Mesodermal cell (in vitro differentiated cells): ENCODE data around the gene CDKN2A.
A peak's percentile ranks its signal among the peaks of the same experiment; 100 is the strongest.
"Not testable (repeated sequence)": the region's sequence is repeated elsewhere in the genome, so short reads cannot be mapped to it uniquely, and the experiment has no call there.

Source experiments
- H3K27ac ChIP-seq: 2 replicates; pipeline ENCODE4 v1.7.0; 2013; ENCODE audit warnings: mild to moderate bottlenecking, low read depth, low read length, moderate library complexity; ENCODE audit not compliant: severe bottlenecking
- H3K36me3 ChIP-seq: 2 replicates; pipeline ENCODE4 v1.7.1; 2013; ENCODE audit warnings: mild to moderate bottlenecking, low read length, moderate library complexity; ENCODE audit not compliant: control insufficient read depth, insufficient read depth
- H3K4me1 ChIP-seq: one replicate; pipeline ENCODE4 v1.7.1; 2013; ENCODE audit warnings: mild to moderate bottlenecking, low read length; ENCODE audit not compliant: insufficient read depth, control insufficient read depth, poor library complexity, severe bottlenecking
- H3K4me3 ChIP-seq: 2 replicates; pipeline ENCODE4 v1.7.0; 2013; ENCODE audit warnings: low read length, control low read depth, mild to moderate bottlenecking; ENCODE audit not compliant: insufficient read depth, poor library complexity, severe bottlenecking; ENCODE audit errors: extremely low read depth
- H3K9me3 ChIP-seq: 2 replicates; pipeline ENCODE4 v1.7.1; 2013; ENCODE audit warnings: mild to moderate bottlenecking, low read length, moderate library complexity; ENCODE audit not compliant: control insufficient read depth
- WGBS, 2 experiments: methylation state at CpG; one replicate each; pipeline ENCODE4 v1.1.5; 2013; ENCODE audit warnings: missing lambda C conversion rate in 2 of 2; ENCODE audit not compliant: insufficient coverage in 2 of 2; 5-methylcytosine and 5-hydroxymethylcytosine counted together

Gene CDKN2A

DNA sequence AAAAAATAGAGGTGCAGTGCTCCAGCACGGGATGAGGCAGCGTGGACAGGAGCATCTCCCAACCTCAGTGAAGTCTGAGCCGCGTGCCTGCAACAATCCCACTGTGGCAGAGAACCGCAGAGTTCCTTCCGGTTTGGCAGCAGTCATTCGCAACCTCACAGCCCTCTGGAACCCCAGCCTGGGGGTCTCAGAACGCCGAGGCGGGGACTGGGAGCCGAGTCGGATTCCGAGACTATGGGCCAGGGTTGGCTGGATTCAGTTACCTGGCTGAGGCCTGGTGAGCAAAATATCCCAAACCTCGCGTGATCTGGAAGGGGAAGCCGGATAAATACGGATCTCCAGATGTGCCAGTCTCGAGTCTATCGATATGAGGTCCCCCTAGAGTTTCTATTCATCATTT is 27.0 kb downstream of the CDKN2A start:
- Histone ChIP-seq H3K4me1 (peaks cover 18% of the 10 kb centered on the region), H3K27ac (no peak overlapping the region), H3K9me3 (no peaks in the 10 kb centered on the region), H3K36me3 (no peaks in the 10 kb centered on the region), H3K4me3 (no peak overlapping the region)
- WGBS, 2 experiments: 5 to 9% methylated on average over 15 to 18 of the region's 19 CpGs

DNA sequence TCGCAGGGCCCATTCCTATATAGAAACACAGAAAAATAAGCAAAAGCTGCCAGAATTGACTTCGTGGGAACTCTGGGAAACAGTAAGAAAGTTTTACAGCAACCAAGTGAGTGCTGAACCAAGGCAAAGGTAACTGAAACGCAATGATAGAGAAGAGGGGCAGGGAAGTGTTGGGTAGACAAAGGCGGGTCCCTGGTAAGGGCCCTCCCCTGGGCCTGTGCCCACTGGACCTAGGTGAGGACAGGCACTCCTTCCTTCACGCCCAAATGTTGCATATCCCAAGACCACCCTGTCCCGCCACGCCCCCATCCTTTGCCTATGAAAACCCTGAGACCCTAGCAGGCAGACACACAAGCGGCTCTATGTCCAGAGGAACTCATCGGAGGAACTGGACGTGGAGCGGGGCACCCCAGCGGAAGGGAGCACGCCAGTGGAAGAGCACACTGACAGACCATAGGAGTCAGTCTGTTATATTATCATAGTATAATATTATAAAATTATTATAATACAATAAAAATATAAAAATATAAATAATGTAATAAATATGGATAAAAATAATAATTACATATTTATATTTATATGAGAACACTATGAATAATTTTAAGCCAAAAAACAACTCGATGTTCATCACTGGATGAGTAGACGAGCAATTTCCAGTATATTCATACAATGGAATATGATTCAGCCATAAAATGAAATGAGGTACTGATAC is 27.9 kb downstream of the CDKN2A start:
- 10 to 12% methylated on average over 5 to 7 of the region's 15 CpGs for WGBS, 2 experiments
- Histone ChIP-seq H3K4me1 (peaks cover 17% of the 10 kb centered on the region), H3K4me3 (no peak overlapping the region), H3K36me3 (no peaks in the 10 kb centered on the region), H3K9me3 (no peaks in the 10 kb centered on the region), H3K27ac (no peak overlapping the region)

DNA sequence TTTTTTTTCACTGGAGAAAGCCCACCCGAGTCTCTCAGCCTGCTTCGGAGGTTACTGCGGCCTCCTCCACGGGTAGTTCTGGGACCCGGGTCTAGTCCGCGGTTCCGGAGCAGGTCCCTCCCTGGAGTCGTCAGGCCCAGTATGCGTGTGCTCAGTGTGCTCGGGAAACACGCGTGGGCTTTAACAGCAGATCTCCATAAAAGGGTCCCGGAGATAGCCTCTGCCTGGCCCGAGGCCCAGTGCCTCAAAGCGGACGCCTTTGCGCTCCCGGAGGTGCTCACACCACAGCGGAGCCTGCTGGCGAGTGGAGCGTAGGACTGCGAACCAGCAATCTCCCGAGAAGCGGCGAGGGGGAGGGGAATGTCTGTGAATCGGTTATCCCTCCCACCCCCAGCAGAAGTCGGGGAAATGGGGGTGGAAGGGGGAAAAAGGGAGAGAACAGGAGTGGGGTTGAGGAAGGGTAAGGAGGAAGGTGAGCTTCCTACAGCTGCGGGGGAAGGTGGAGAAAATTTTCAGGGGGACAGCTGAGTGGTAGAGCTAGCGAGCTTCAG is 28.7 kb downstream of the CDKN2A start:
- H3K27ac ChIP-seq: no peak overlapping the region
- H3K4me1 ChIP-seq: peaks cover 15% of the 10 kb centered on the region
- H3K36me3 ChIP-seq: no peaks in the 10 kb centered on the region
- 2 to 4% methylated on average over 21 to 24 of the region's 30 CpGs for WGBS, 2 experiments
- H3K4me3 ChIP-seq: peak overlapping the region; percentile 35
- H3K9me3 ChIP-seq: no peaks in the 10 kb centered on the region

DNA sequence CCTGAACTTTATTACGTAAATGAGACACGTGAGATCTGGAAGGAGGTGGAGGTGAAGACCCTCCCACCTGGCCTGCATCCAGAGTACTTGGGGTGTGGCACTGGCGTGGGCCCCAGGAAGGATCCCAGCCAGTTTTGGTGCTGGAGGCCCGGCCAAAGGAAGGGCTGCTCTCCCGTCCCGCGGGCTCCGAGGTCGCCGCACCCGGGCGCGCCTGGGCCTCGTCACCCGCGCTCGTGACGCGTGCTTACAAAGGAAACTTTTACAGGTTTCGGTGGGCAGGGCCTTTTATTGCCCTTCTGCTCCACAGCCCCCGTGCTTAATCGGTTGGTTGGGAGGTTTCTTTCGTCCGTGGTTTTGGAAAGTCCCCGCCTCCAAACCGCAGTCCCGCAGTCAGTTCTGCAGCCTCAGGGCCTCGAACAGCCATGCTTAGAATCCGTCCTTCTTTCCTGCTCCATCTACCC is 29.2 kb downstream of the CDKN2A start:
- Histone ChIP-seq H3K4me1 (peaks cover 15% of the 10 kb centered on the region), H3K36me3 (no peaks in the 10 kb centered on the region), H3K4me3 (peak overlapping the region; percentile 35), H3K9me3 (no peaks in the 10 kb centered on the region), H3K27ac (no peak overlapping the region)
- 4 to 6% methylated on average over 22 to 26 of the region's 29 CpGs for WGBS, 2 experiments

DNA sequence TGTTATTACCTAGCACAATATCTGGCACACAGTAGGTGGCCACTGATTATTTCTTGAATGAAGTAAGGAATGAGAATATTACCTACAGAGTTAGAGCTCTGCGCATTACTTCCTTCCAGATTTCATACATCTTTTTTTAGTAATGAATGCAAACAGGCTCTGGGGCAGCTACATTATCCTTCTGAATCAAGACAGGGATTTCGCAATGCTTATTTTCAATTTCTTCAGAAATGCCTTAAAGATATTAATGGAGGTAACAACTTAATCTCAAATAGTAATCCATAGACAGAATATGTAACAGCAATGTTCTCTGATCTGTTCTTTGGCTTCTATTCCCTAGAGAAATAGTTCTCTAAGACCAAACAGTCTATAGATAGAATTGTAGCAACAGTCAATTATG is 32.6 kb downstream of the CDKN2A start:
- 80% methylated on average over 1 of the region's 2 CpGs; no CpG with 5 or more reads in 1 of the 2 experiments for WGBS, 2 experiments
- Histone ChIP-seq H3K27ac (no peak overlapping the region), H3K4me1 (peaks cover 3% of the 10 kb centered on the region), H3K9me3 (no peaks in the 10 kb centered on the region), H3K36me3 (no peaks in the 10 kb centered on the region), H3K4me3 (no peak overlapping the region)

DNA sequence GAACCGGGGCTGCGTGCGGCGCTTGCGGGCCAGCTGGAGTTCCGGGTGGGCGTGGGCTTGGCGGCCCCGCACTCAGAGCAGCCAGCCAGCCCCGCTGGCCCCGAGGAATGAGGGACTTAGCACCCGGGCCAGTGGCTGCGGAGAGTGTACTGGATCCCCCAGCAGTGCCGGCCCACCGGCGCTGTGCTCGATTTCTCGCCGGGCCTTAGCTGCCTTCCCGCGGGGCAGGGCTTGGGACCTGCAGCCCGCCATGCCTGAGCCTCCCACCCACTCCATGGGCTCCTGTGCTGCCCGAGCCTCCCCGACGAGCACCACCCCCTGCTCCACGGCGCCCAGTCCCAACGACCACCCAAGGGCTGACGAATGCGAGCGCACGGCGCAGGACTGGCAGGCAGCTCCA is 34.9 kb downstream of the CDKN2A start:
- H3K4me1 ChIP-seq, H3K4me3 ChIP-seq, H3K9me3 ChIP-seq, H3K27ac ChIP-seq, H3K36me3 ChIP-seq: not testable (repeated sequence)
- 96 to 100% methylated on average over 5 to 14 of the region's 33 CpGs for WGBS, 2 experiments

DNA sequence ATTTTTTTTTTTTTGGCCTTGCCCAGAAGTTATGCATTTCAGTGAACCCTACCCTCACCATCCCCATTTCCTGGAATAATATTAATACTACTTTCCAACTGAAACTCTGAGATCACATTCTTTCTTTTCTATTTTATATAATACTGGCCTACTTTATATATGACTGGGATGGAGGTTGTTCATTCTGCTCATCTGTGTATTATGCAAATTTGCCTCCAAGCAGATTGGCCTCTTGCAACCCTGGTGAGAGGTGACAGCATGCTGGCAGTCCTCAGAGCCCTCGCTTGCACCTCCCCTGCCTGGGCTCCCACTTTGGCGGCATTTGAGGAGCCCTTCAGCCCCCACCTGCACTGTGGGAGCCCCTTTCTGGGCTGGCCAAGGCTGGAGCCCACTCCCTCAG is 35.4 kb downstream of the CDKN2A start:
- Histone ChIP-seq H3K27ac (no peak overlapping the region), H3K4me1 (no peaks in the 10 kb centered on the region), H3K9me3 (no peaks in the 10 kb centered on the region), H3K36me3 (no peaks in the 10 kb centered on the region), H3K4me3 (no peak overlapping the region)
- WGBS, 2 experiments: 65 to 83% methylated on average over 1 to 2 of the region's 2 CpGs

DNA sequence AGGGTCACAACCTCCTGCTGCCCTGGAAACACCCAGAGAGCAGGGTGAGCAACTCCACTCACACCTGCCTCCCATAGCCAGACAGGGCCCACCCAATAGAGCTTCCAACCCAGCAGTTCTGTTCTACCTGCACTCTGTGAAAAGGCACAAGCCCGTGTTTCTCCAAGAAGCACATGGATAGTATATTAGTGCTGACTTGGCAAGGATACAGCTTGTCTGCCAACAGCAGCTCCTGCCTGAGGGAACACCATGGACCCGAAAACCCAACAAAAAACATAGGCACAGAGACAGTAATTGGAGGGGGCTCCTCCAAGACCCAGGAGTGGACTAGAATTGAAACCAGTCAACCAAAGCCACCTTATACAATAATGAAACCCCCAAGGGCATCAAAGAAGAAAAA is 48.6 kb downstream of the CDKN2A start:
- no peaks in the 10 kb centered on the region for H3K4me1 ChIP-seq
- WGBS, 2 experiments: 60 to 90% methylated on average over 1 to 2 of the region's 2 CpGs
- H3K36me3 ChIP-seq: no peaks in the 10 kb centered on the region
- no peaks in the 10 kb centered on the region for H3K9me3 ChIP-seq
- H3K4me3 ChIP-seq: no peak overlapping the region
- no peak overlapping the region for H3K27ac ChIP-seq

DNA sequence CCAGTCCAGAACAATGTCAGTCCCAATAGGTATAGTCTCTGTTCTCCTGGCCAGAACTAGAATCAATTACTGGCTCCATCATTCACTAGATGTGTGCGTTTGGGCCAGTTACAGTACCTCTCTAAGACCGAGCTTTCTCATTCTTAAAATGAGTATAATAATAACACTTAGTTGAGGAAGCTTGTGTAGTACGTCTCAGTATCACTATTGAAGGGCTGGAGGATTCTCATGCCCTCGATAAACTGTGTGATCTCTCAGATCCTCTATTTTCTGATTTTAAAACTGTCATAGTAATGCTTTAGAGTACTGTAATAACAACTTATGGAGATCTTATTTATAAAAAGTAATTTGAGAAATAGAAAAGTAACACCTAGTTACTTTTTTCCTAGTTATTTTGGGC is 50.7 kb downstream of the CDKN2A start:
- no CpG with 5 or more reads among the region's 4 CpGs for WGBS, 2 experiments
- H3K4me1 ChIP-seq: no peaks in the 10 kb centered on the region

DNA sequence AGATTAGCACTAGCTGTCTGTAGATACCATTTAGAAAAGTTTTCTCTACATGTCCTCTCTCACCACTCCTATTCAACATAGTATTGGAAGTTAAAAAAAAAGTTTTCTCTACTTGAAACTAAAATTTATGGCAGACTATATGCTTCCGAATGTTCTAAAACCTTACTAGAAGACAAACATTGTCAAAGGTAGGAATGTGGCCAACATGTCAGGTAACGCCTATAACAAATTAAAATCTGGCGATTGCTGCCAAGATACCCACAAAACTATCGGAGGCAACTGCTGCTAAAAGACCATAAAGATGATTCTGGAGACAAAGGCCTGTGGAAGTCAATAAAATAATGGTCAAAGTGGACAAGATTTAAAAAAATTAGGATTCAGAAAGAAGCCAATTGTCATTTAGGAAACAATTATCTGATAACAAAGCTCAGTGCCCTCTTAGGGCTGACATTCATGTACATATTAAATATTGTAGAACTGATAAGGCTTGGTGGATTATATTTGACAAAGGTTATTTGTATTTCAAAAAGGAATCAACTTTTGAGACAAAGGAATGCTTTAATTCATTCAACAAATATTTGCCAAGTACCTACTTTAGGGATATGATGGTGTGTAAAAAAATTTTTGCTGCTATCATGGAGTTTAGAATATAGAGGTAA is 52.7 kb downstream of the CDKN2A start:
- no peaks in the 10 kb centered on the region for H3K4me1 ChIP-seq
- no peak overlapping the region for H3K27ac ChIP-seq
- H3K9me3 ChIP-seq: no peaks in the 10 kb centered on the region
- no peaks in the 10 kb centered on the region for H3K36me3 ChIP-seq
- no peak overlapping the region for H3K4me3 ChIP-seq
- WGBS, 2 experiments: 83 to 100% methylated on average over 2 to 3 of the region's 4 CpGs

More for the DNA sequence above, 50.7 kb downstream of the CDKN2A start:
- Histone ChIP-seq H3K27ac (no peak overlapping the region), H3K4me3 (no peak overlapping the region), H3K9me3 (no peaks in the 10 kb centered on the region), H3K36me3 (no peaks in the 10 kb centered on the region)

DNA sequence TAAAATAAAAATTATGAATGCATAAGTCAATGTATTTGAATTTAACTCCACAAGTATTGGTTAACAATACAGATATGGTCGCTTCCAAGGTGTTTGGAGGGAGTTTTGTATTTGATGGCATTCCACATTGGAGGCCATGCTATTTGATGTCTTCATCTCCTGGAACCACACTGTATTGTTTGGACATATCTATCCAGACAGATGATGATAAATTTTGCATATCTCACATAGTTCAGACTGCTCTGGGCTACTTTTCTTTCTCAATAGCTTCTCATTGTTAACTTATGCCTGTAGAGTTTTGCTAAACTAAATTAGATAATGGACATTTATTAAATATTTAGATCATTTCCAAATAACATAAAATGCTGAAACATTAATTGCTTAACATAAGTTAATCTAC is 58.0 kb downstream of the CDKN2A start:
- 83% methylated on average over 1 of the region's 1 CpG; no CpG with 5 or more reads in 1 of the 2 experiments for WGBS, 2 experiments
- no peak overlapping the region for H3K27ac ChIP-seq

More for the DNA sequence above, 58.0 kb downstream of the CDKN2A start:
- Histone ChIP-seq H3K36me3 (peaks cover 7% of the 10 kb centered on the region), H3K4me3 (no peak overlapping the region), H3K4me1 (no peaks in the 10 kb centered on the region), H3K9me3 (no peaks in the 10 kb centered on the region)
